Activated CD4-positive, CD25-positive, alpha-beta regulatory T cell treated with anti-CD3 and anti-CD28 coated beads, Interleukin-2, amount 50 U/mL, for 24 hours (primary cell): ENCODE results near the gene FXYD7.
"Not testable (repeated sequence)": the region's sequence is repeated elsewhere in the genome, so short reads cannot be mapped to it uniquely, and the experiment has no call there.

Experiments used
- ATAC-seq, 2 donors: fragments of 150-1000 bp; cut with Tn5 transposase; one replicate each; pipeline ENCODE4 v1.10.0; 2021; ENCODE audit warnings: mild to moderate bottlenecking in 1 of 2, moderate library complexity in 1 of 2

Gene FXYD7

DNA sequence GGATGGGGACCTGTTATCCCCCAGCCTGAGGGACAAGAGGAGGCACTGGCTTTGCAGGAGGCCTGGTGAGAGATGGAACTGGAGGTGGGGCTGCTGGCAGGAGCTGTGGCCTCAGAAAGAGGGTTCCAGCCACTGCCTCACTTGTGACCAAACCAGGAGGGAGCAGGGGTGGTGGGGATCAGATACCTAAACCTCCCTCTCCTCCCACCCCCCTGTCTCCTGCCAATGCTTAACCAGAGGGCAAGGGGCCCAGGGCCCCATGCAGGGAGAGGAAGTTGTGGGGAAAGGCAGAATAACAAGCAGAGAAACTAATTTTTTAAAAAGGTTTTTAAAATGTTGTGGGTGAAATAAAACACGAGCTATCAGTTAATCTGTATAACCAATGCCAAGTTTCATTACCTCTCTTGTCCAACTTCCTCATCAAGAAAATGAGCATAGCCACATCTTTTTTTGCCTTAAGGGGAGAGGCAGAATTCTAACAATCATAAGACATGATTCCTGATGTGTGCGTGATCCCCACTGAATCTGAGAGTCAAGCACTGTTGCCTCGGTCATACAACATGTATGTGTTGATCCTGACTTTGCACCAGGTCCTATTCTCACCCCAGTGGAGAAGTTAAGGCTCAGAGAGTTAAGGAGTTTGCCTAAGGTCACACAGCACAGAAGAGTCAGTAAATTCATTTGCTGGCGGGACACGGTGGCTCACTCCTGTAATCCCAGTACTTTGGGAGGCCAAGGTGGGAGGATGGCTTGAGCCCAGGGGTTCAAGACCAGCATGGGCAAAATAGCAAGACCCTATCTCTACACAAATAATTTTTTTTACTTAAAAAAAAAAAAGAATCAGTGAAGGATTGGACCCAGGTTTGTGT is 24.4 kb downstream of the FXYD7 start:
- ATAC-seq, result peak in 1 of 2 donors; percentile 12

DNA sequence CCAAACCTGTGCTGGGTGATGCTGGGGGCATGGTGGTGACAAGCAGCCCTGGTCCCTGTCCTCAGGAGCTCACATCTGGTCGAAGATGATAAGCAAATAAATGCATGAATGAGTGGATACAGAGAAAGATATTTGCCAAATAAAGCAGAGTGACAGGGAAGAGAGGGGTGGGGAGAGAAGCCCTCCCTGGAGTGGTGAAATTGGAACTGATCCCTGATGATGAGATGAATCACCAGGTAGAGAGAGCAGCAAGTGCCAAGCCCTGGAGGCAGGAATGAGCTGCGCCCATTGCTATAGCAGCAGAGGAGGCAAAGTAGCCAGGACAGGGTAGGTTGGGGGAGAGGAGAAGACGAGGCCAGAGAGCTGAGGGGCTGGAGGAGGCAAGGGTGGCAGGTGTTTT is 25.1 kb downstream of the FXYD7 start:
- ATAC-seq, result no peak

DNA sequence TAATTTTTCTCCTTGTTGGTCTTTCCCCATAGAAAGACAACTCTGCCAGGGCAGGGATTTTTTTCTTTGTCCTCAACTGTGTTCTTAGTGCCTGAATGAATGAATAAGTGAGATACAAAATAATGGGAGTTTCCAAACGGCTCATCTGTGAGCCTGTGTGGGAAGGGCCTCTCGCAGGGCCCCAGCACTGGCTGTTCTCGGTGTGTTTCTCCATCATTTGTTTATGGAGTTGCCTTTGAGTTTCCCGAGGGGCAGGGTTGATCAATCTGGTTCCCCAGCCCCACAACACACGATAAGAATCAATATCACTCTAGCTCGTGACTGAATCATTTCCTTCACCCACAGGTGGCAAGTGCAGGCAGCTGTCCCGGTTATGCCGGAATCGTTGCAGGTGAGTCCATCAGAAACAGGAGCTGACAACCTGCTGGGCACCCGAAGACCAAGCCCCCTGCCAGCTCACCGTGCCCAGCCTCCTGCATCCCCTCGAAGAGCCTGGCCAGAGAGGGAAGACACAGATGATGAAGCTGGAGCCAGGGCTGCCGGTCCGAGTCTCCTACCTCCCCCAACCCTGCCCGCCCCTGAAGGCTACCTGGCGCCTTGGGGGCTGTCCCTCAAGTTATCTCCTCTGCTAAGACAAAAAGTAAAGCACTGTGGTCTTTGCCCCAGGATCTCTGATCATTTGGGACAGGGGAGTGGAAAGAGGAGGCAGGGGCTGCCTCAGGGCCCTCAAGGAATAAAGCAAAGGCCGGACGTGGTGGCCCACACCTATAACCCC is 26.4 kb downstream of the FXYD7 start:
- ATAC-seq, result peak in 1 of 2 donors; percentile 63

DNA sequence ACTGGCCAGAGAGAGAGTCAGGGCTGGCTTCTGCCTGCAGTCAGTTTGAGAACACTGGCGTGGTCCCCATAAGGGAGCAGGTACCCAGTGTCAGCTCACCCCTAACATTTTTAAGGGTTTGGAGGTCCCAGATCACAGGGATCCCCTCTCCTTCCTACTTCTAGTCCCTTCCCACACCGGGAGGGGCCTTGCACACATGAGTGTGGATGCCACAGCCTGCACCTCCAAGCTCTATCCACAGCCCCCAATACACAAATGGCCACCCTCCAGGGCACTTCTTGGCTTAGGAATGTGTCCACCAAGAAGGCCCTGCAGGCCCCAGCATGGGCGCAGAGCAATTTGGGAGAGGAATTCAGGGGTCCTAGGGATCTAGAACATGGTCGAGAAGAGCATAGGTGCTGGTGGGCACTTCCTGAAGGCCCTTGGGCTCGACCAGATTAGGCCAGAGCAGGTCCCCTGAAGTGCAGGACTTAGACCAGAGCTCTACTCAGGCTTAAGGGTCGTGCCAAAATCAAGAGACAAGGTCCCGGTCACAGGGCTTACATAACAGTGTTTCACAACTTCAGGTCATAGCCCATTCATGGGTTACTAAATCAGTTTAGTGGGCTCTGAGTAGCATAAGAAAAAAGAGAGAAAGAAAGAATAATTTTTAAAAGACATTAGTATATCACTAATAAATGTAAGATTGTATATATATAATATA is 27.5 kb downstream of the FXYD7 start:
- ATAC-seq, result no peak

DNA sequence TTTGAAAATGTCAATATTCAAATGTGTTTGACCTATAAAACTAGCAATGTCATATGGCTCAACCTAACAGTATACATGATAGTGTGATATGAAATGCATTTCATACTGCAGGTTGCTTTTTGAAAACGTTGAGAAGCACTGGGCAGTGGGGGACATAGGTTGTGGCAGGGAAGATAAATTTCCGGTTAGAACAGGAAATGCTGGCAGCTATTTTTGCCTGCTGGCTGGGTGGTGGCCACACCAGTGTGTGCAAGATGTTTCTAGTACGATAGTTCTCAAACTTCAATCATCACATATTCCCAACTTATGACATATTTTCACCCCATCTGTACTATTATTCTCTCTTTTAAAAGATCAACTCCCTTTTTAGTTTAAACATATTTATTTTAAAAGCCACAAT is 28.7 kb downstream of the FXYD7 start:
- no peak for ATAC-seq

DNA sequence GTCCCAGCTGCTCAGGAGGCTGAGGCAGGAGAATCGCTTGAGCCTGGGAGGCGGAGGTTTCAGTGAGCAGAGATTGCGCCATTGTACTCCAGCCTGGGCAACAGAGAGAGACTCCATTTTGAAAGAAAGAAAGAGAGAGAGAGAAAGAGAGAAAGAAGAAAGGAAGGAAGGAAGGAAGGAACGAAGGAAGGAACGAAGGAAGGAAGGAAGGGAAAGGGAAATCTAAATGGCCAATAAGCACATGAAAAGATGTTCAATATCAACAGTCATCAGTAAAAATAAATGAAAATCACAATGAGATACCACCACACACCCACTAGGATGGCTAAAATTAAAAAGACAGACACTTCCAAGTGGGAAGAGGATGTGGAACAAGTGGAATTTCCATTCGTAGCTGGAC is 31.2 kb downstream of the FXYD7 start:
- ATAC-seq, result no peak

DNA sequence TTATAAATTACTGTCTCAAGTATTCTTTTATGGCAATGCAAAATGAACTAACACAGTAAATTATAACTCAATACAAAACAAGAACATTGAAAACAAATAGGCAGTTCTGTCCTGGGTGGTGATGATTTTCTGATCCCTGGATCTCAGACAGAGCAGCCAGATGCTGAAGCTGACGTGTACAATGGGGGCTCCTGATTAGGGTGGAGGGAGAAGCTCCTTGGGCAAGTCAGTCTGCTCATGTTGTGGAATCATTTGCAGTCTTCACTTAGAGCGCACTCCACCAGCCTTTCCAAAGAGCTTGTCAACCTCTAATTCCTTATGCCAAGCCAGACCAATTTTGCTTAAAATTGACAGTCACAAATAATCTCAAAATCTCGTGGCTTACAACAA is 33.1 kb downstream of the FXYD7 start:
- ATAC-seq, result no peak

DNA sequence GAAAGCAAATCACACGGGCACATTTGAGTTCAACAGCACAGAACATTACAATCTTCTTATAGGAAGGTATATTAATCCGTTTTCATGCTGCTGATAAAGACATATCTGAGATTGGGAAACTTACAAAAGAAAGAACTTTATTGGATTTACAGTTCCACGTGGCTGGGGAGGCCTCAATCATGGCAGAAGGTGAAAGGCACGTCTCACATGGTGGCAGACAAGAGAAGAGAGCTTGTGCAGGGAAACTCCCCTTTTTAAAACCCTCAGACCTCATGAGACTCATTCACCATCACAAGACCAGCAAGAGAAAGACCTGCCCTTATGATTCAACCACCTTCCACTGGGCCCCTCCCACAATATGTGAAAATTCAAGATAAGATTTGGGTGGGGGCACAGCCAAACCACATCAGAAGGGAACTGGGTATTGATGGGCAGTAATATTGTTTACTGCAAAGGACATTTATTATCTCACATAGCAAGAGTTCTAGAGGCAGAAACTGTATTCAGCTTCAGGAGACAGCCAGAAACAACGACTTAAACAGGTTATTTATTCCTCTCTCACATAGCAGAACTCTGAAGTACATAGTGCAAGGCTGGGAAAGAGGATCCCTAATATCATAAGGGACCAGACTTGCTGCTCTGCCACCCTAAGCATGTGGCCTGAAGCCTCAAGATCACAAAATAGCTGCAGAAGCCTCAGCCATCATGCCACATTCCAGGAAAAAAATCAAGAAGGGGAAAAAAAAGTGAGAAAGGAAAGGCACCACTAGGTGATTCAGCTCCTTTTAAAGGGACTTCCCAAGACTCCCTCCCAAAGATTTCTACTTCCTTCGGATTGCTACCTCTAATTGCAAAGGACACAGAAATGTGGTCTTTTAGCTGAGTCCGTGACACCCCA is 34.6 kb downstream of the FXYD7 start:
- ATAC-seq, result peak; percentile 41 to 55

DNA sequence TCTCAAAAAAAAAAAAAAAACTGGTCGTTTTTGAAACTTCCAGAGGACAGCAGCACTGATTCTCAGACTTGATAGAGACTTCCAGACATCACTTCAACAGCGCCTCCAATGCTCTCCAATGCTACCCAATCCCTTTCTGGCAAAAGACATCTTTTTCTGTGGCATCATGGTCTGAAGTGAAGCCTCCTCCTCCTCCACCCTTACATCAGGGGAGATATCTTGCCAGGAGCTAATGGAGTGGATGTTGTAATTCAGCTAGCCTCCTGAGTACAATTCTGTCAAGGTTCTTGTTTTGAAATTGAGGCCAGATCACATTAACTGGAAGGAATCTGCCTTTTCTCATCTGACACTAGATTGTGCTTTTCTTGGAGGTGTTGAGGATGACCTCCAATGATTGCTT is 35.6 kb downstream of the FXYD7 start:
- ATAC-seq, result no peak

DNA sequence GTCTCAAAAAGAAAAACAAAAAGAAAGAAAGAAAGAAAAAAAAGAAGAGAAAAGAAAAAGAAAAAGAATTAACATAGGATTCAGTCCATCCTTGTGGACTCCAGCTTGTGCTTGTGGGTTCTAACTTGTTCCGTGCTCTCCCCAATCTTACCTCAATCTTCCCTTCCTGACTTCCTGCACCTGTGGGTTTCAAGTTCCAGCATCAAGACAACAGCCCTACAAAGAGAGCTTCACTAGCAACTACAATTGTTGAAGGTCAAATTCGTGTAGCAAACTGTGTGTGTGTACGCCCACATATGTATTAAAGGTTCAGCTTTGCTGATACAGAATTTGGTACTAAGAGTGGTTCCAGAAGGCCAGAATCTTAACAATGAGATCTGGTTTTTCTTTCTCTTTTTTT is 36.8 kb downstream of the FXYD7 start:
- ATAC-seq, result no peak

DNA sequence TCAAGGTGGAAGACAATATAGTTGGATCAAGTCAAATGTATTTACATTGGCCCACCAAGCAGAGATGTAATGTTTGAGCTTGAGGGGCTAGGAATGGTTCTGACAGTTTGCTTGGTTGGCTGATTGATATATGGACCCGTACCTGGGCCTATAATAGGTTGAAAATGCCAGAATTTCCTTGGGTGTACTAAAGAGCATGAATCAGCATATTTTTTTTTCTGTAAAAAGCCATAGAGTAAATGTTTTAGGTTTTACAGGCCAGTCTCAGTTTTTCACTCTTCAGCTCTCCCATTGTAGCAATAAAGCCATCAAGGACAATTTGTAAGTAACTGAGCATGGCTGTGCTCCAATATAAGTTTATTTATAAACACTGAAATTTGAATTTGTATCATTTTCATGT is 38.3 kb downstream of the FXYD7 start:
- no peak for ATAC-seq

DNA sequence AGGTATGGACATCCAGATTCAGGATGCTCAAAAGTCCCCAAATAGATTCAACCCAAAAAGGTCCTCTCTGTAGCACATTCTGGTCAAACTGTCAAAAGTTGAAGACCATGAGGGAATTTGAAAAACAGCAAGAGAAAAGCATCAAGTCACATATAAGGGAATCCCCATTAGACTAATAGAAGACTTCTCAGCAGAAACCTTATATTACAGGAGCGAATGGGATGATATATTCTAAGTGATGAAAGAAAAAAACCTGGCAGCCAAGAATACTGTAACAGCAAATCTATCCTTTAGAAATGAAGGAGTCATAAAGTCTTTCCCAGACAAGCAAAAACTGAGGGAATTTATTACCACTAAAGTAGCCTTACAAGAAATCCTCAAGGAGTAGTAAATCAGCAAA is 41.2 kb downstream of the FXYD7 start:
- no peak for ATAC-seq

DNA sequence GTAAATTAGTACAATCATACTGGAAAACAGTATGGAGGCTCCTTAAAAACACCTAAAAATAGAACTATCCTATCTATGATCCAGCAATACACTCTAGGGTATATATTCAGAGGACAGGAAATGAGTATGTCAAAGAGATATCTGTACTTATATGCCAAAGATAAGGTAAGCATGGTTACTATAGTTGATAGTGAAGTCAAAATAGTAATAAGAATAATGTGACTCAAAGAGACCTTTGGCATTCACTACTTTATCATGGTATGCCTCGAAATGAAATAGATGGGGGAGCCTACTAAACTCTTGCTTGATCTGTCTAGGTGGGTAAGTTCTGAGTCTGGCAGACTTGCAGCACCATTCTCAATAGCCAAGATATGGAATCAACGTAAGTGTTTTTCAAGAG is 41.8 kb downstream of the FXYD7 start:
- ATAC-seq, result peak; percentile 84 to 95

DNA sequence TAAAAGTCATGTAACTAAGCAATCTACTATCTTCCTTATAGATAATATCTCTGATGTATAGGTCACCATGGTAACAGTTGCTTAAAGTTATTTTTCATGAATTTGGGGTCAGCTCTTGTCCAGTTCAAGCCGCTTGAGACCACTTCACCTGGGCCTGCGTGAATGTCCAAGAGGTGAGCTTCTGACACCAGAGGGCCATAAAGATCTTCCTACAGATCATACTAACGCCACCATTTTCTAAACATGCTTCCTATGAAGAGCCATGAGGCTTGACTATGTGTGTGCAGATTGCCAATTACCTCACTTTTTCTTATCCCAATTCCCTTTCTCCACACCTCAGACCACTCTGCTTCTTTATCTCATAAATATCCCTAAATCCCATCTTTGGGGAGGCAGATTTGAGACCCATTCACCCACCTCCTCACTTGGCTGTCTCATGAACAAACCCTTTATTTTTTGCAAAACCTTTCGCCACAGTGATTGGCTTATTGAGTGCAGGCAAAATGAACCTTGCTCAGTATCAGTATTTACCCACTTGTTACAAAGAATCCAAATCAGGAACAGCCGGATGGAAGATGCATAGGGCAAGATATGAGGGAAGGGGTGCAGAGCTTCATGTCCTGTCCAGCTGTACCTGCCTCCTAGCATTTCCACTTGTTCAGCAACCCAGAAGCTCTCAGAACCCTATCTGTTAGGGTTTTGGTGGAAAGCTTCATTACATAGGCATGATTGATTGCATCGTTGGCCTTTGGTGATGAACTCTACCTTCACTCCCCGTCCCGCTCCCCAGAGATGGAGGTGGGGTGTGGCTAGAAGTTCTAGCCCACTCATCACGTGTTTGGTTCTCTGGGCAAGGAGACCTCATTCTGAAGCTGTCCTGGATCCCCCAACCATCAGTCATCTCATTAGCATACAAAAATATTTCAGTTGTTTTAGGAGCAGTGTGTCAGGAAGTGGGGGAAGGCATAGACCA is 51.2 kb downstream of the FXYD7 start:
- ATAC-seq, result no peak

DNA sequence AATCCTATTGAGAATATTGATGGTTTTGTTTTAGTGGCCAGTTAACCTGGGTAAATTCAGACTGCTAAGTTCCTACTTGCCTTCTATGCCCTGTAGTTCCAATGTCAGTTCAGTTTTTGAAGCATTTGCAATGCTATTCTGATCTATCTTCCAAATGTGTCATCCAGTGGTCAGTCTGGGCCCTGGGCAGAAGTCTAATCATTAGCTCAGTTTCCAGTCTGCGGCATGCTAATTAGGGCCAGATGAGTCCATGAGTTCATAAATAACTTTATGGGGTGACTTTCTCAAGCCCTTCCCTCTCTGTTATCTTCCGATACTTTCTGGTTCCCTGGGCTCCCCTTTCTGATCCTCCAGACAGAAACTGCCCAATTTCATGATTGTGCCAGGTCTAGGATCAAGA is 52.8 kb downstream of the FXYD7 start:
- no peak for ATAC-seq

DNA sequence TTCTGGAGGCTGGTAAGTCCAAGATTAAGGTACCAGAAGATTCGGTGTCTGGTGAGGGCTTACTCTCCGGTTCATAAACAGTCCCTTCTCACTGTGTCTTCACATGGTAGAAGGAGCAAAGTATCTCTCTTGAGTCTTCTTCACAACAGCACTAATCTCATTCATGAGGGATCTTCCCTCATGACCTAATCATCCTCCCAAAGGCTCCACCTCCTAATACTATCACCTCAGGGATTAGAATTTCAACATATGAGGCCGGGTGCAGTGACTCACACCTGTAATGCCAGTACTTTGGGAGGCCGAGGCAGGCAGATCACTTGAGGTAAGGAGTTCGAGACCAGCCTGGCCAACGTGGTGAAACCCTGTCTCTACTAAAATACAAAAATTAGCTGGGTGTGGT is 53.8 kb downstream of the FXYD7 start:
- not testable (repeated sequence) for ATAC-seq

DNA sequence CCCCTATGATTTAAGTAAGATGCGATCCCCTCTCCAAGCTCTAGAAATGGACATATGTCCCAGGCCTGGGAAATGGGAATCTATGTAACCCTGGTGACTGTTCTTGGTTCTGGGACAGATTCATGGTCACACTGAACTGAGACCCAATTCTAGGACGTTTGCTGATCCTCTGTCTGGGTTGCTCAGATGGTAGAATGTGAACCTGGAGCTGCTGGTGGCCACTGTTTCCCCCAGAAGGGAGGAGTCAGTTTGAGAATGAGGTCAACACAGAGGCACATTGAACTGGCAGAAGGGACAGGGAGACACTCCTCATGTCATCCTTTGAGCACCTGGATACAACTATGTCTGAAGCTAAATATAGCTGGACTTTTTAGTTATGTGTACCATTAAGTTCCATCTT is 56.4 kb downstream of the FXYD7 start:
- ATAC-seq, result no peak

DNA sequence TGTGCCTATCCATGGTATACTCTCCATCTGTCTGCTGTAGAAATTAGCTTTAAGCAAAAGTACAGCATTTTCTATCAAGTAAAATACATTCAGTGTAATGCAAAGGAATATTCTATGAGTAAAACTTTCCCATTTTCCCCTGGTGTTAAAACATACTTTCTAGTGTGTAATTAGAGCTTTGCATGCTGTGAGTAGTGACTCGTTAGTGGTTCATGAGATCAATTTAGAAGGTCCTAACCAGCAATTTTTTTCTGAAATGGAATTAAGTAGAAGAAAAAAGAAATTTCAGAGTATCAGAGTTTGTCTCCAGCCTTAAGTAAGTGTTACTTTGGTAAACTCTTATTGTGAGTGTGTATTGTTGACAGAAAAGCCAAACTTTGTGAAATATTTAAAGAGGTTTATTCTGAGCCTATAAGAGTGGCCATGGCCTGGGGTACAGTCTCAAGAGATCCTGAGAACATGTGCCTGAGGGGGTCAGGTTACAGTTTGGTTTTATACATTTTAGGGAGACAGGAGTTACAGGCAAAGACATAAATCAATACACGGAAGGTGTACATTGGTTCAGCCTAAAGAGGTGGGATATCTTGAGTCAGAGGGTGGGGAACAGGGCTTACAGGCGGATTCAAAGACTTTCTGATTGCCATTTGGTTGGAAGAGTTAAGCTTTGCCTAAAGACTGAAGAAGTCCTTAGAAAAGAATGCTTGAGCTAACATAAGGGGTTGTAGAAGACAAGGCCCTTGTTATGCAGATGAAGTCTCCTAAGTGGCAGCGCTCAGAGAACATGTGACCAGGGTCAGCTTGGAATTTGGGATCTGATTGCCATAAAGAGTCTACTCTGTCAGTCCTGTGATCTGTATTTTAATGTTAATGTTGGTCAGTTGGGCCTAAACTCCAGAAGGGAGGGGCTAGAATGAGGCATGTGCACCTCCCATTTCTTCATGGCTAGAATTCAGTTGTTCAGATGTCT is 60.0 kb downstream of the FXYD7 start:
- peak; percentile 24 to 25 for ATAC-seq
